HepG2 (cell line): ENCODE data around the gene KMT2A. TPM values are rescaled to one million over a fixed set of nuclear protein-coding genes. Genes with fewer than 3 reads are reported as not detected.

Source experiments
- ATAC-seq: fragments of 200-7000 bp; cut with Tn5 transposase; 3 replicates; pipeline ENCODE4 v1.9.1; 2020; ENCODE audit warnings: mild to moderate bottlenecking, moderate library complexity
- BruUV-seq: library from RNA; stranded (reverse); fragments of 400-500 nt; replicated peaks from 2 replicates; lab custom pipeline; 2021; lab: Mats Ljungman, UMichigan
- CTCF ChIA-PET: fragments of 300-600 bp; formaldehyde crosslinking; extraction: SDS; loops from one replicate; lab custom pipeline; 2021; ENCODE audit warnings: low total read pairs, inconsistent platforms, low intra/inter-chr PET ratio; lab: Yijun Ruan, JAX
- POLR2A ChIA-PET: fragments of 350-600 bp; sonication (Branson Sonifier 250); formaldehyde crosslinking; loops from one replicate; lab custom pipeline; 2020; ENCODE audit warnings: antibody characterized with exemption, inconsistent platforms; lab: Yijun Ruan, JAX
- DNase-seq: peaks from one replicate; pipeline ENCODE4 v3.0.0-alpha.2; 2015; ENCODE audit warnings: low spot score
- FAIRE-seq: peaks from 3 replicates; lab custom pipeline; 2011; peaks lifted over from hg19 to GRCh38; lab: Jason Lieb, UNC
- H2AFZ ChIP-seq: one replicate; pipeline ENCODE4 v1.6.1; 2011; ENCODE audit warnings: low read length, inconsistent platforms
- H3K27ac ChIP-seq: fragments of 300-600 bp; 3 replicates; pipeline ENCODE4 v1.8.0; 2011; ENCODE audit warnings: mixed run types, mild to moderate bottlenecking, mixed read lengths, low read length, inconsistent platforms; ENCODE audit not compliant: insufficient read depth; ENCODE audit errors: extremely low read length
- H3K27me3 ChIP-seq, 2 experiments: fragments of 200-600 bp in 1 of 2; 2 replicates in 1 of 2; 3 replicates in 1 of 2; pipeline versions ENCODE4 v1.6.0 to v1.8.0; 2011; ENCODE audit warnings: low read length in 2 of 2, mild to moderate bottlenecking in 2 of 2, moderate library complexity in 2 of 2, inconsistent platforms in 1 of 2; ENCODE audit not compliant: insufficient read depth in 2 of 2, control insufficient read depth in 1 of 2
- H3K36me3 ChIP-seq, 2 experiments: fragments of 200-600 bp in 1 of 2; replicated peaks in 1 of 2; 2 replicates in 1 of 2; 3 replicates in 1 of 2; pipeline versions ENCODE4 v1.5.1 to v1.8.0; 2011; ENCODE audit warnings: low read length in 2 of 2, inconsistent platforms in 1 of 2; ENCODE audit not compliant: insufficient read depth in 2 of 2, control insufficient read depth in 1 of 2
- H3K4me1 ChIP-seq: 2 replicates; pipeline ENCODE4 v1.5.1; 2012; ENCODE audit warnings: low read length, inconsistent platforms; ENCODE audit not compliant: insufficient read depth
- H3K4me2 ChIP-seq: 2 replicates; pipeline ENCODE4 v1.6.0; 2011; ENCODE audit warnings: low read depth, low read length, inconsistent platforms
- H3K4me3 ChIP-seq, 3 experiments: fragments of 200-600 bp in 1 of 3; sonication (generic), shearing (Covaris generic) in 1 of 3; replicated peaks in 1 of 3; 2 replicates each; pipeline ENCODE4 v1.5.1; 2011 to 2016; ENCODE audit warnings: low read length in 3 of 3, inconsistent platforms in 2 of 3, low read depth in 2 of 3, mild to moderate bottlenecking in 2 of 3, control low read depth in 1 of 3, mixed read lengths in 1 of 3; ENCODE audit not compliant: insufficient read depth in 1 of 3
- H3K79me2 ChIP-seq: one replicate; pipeline ENCODE4 v1.6.1; 2011; ENCODE audit warnings: low read length, inconsistent platforms; ENCODE audit not compliant: insufficient read depth
- H3K9ac ChIP-seq: 2 replicates; pipeline ENCODE4 v1.6.0; 2011; ENCODE audit warnings: mild to moderate bottlenecking, low read depth, low read length, inconsistent platforms; ENCODE audit not compliant: insufficient read depth
- H3K9me3 ChIP-seq: 2 replicates; pipeline ENCODE4 v1.5.1; 2012; ENCODE audit warnings: mild to moderate bottlenecking, low read length
- H4K20me1 ChIP-seq: 2 replicates; pipeline ENCODE4 v1.6.0; 2011; ENCODE audit warnings: inconsistent platforms, mild to moderate bottlenecking, low read length, moderate library complexity; ENCODE audit not compliant: insufficient read depth
- ARID4A ChIP-seq: sonication (generic); formaldehyde crosslinking; IDR thresholded peaks from 2 replicates; pipeline ENCODE4 v1.5.0; 2020; ENCODE audit warnings: mild to moderate bottlenecking, missing genetic modification reagents, borderline replicate concordance
- BRCA1 ChIP-seq: sonication (generic); formaldehyde crosslinking; IDR thresholded peaks from 2 replicates; pipeline ENCODE4 v1.4.0; 2020; ENCODE audit warnings: missing genetic modification reagents
- MIER3 ChIP-seq: IDR thresholded peaks from 2 replicates; pipeline ENCODE4 v1.6.1; 2016; ENCODE audit warnings: missing compliant biosample characterization, borderline replicate concordance
- NRL ChIP-seq: sonication (generic); formaldehyde crosslinking; IDR thresholded peaks from 2 replicates; pipeline ENCODE4 v1.5.0; 2020; ENCODE audit warnings: missing genetic modification reagents, mild to moderate bottlenecking, moderate library complexity, borderline replicate concordance
- PCBP1 ChIP-seq: fragments of 200-400 bp; formaldehyde crosslinking; IDR thresholded peaks from 2 replicates; pipeline ENCODE4 v1.6.1; 2017; ENCODE audit warnings: mild to moderate bottlenecking, low read depth, low read length, borderline replicate concordance
- ZEB1 ChIP-seq: IDR thresholded peaks from 2 replicates; pipeline ENCODE4 v1.6.1; 2012; ENCODE audit warnings: mild to moderate bottlenecking, low read depth, inconsistent platforms; ENCODE audit not compliant: insufficient replicate concordance
- ZFAT ChIP-seq: sonication (generic); formaldehyde crosslinking; conservative IDR thresholded peaks from 2 replicates; pipeline ENCODE4 v1.8.1; 2023; ENCODE audit warnings: missing genetic modification reagents, inconsistent platforms
- ZNF143 ChIP-seq: sonication (generic); formaldehyde crosslinking; IDR thresholded peaks from 2 replicates; pipeline ENCODE4 v1.4.0; 2020; ENCODE audit warnings: missing genetic modification reagents
- ZNF567 ChIP-seq: sonication (generic); formaldehyde crosslinking; IDR thresholded peaks from 2 replicates; pipeline ENCODE4 v1.8.1; 2023; ENCODE audit warnings: mild to moderate bottlenecking, missing genetic modification reagents, borderline replicate concordance
- ZSCAN20 ChIP-seq: sonication (generic); formaldehyde crosslinking; IDR thresholded peaks from 2 replicates; pipeline ENCODE4 v1.4.0; 2020; ENCODE audit warnings: missing genetic modification reagents, mild to moderate bottlenecking, borderline replicate concordance
- WGBS: methylation state at CpG from one replicate; pipeline ENCODE4 v1.1.6; 2017; ENCODE audit warnings: low lambda C conversion rate; 5-methylcytosine and 5-hydroxymethylcytosine counted together
- in situ Hi-C: cut with HindIII; loops from 2 replicates; pipeline ENCODE4 v1.10.0; 2017; ENCODE audit warnings: low pct_unique_long_range_greater_than_20kb; ENCODE audit not compliant: extremely low pct_ligation_motif_present
- intact Hi-C: fragments of 100-400 bp; cut with micrococcal nuclease; formaldehyde crosslinking; loops from one replicate; pipeline ENCODE4 v1.10.0; 2022; ENCODE audit not compliant: unreplicated experiment
- polyA plus RNA-seq, 8 experiments: library from polyadenylated mRNA; depleted of rRNA in 3 of 8; stranded (reverse) in 7 of 8; unstranded in 1 of 8; fragments of >200 nt; fragmentation: Illumina TruSeq in 4 of 8; extraction: Trizol in 4 of 8; gene quantifications; 2 replicates each; pipeline versions ENCODE4 v1.2.1 to v1.2.3, GENCODE V29; 2011 to 2016; ENCODE audit warnings: low read depth in 4 of 8, missing spikeins in 1 of 8, mixed read lengths in 1 of 8; ENCODE audit not compliant: insufficient read depth in 1 of 8
- total RNA-seq, 5 experiments: library from RNA; depleted of rRNA; stranded (reverse); fragments of >200 nt; fragmentation: Illumina TruSeq; extraction: Trizol; gene quantifications; 2 replicates each; pipeline ENCODE4 v1.2.3, GENCODE V29; 2016; ENCODE audit warnings: low read depth in 1 of 5
- TF ChIP-seq, protein P1 (sequence below): sonication (generic); formaldehyde crosslinking; IDR thresholded peaks from 2 replicates; pipeline ENCODE4 v1.5.0; 2020; ENCODE audit warnings: missing genetic modification reagents
- TF ChIP-seq, protein P2 (sequence below): sonication (generic); formaldehyde crosslinking; IDR thresholded peaks from 2 replicates; pipeline ENCODE4 v1.9.0; 2021; ENCODE audit warnings: missing genetic modification reagents, mild to moderate bottlenecking, borderline replicate concordance
- TF ChIP-seq, protein P3 (sequence below): sonication (generic); formaldehyde crosslinking; IDR thresholded peaks from 2 replicates; pipeline ENCODE4 v1.4.0; 2020; ENCODE audit warnings: missing genetic modification reagents, mild to moderate bottlenecking, borderline replicate concordance

The KMT2A gene
- total and polyA plus RNA-seq, 2 of the 13 experiments (the other 11 are each of a cell fraction or from before 2014, with no cell fraction given) = 12.4 to 20.0 TPM

GRCh38 chr11:118530180-118530682 is 93.9 kb downstream of the KMT2A start:
- POLR2A ChIA-PET = interaction anchor here (1.7 to 1.9 kb wide), 2 partner anchors 42 to 95 kb away, joined by 7 to 8 read pairs; partner anchors contain the start of genes ARCN1 and KMT2A
- 16% methylated on average over 7 of the region's 31 CpGs for WGBS
- H3K27me3 ChIP-seq = no peaks in the 10 kb centered on the region; a peak in 1 of 5 replicates
- peaks cover 66% of the 10 kb centered on the region for H3K4me1 ChIP-seq
- peak overlapping the region; percentile 79 for H3K9ac ChIP-seq
- peak overlapping the region; percentile 64 for H3K27ac ChIP-seq
- in situ Hi-C loops (loop anchor here (5.0 kb wide), 1 partner anchor 37 kb away; the partner anchor contains the start of gene IFT46), intact Hi-C loops (no loop called here)
- H3K9me3 ChIP-seq = no peaks in the 10 kb centered on the region
- no peaks in the 10 kb centered on the region for H4K20me1 ChIP-seq
- H3K4me2 ChIP-seq = peak overlapping the region; percentile 94
- peak overlapping the region; percentile 70 to 97 (median 73) for H3K4me3 ChIP-seq
- FAIRE-seq (no peak), DNase-seq (no peak), ATAC-seq (no peak; the same call in 2 of the 3 replicates)
- H3K36me3 ChIP-seq = no peaks in the 10 kb centered on the region
- CTCF ChIA-PET = no interaction called here
- no TSS peak for BruUV-seq
- H2AFZ ChIP-seq = peak overlapping the region; percentile 76
- H3K79me2 ChIP-seq = no peaks in the 10 kb centered on the region
- TF ChIP-seq ZNF567 (CRISPR knock-in tag) (no peak), ZNF143 (CRISPR knock-in tag) (no peak), ARID4A (CRISPR knock-in tag) (no peak), BRCA1 (no peak), NRL (CRISPR knock-in tag) (peak; percentile 12; the same call in 1 of the 2 replicates), ZEB1 (no peak), ZSCAN20 (CRISPR knock-in tag) (0 out of 2 replicates have a peak, but pooled peaks have one; percentile 5), MIER3 (no peak), ZFAT (CRISPR knock-in tag) (no peak), PCBP1 (no peak)
- TF ChIP-seq, protein P1, sequence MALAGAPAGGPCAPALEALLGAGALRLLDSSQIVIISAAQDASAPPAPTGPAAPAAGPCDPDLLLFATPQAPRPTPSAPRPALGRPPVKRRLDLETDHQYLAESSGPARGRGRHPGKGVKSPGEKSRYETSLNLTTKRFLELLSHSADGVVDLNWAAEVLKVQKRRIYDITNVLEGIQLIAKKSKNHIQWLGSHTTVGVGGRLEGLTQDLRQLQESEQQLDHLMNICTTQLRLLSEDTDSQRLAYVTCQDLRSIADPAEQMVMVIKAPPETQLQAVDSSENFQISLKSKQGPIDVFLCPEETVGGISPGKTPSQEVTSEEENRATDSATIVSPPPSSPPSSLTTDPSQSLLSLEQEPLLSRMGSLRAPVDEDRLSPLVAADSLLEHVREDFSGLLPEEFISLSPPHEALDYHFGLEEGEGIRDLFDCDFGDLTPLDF (CRISPR knock-in tag) = no peak
- TF ChIP-seq, protein P2, sequence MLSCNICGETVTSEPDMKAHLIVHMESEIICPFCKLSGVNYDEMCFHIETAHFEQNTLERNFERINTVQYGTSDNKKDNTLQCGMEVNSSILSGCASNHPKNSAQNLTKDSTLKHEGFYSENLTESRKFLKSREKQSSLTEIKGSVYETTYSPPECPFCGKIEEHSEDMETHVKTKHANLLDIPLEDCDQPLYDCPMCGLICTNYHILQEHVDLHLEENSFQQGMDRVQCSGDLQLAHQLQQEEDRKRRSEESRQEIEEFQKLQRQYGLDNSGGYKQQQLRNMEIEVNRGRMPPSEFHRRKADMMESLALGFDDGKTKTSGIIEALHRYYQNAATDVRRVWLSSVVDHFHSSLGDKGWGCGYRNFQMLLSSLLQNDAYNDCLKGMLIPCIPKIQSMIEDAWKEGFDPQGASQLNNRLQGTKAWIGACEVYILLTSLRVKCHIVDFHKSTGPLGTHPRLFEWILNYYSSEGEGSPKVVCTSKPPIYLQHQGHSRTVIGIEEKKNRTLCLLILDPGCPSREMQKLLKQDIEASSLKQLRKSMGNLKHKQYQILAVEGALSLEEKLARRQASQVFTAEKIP (CRISPR knock-in tag) = no peak
- TF ChIP-seq, protein P3, sequence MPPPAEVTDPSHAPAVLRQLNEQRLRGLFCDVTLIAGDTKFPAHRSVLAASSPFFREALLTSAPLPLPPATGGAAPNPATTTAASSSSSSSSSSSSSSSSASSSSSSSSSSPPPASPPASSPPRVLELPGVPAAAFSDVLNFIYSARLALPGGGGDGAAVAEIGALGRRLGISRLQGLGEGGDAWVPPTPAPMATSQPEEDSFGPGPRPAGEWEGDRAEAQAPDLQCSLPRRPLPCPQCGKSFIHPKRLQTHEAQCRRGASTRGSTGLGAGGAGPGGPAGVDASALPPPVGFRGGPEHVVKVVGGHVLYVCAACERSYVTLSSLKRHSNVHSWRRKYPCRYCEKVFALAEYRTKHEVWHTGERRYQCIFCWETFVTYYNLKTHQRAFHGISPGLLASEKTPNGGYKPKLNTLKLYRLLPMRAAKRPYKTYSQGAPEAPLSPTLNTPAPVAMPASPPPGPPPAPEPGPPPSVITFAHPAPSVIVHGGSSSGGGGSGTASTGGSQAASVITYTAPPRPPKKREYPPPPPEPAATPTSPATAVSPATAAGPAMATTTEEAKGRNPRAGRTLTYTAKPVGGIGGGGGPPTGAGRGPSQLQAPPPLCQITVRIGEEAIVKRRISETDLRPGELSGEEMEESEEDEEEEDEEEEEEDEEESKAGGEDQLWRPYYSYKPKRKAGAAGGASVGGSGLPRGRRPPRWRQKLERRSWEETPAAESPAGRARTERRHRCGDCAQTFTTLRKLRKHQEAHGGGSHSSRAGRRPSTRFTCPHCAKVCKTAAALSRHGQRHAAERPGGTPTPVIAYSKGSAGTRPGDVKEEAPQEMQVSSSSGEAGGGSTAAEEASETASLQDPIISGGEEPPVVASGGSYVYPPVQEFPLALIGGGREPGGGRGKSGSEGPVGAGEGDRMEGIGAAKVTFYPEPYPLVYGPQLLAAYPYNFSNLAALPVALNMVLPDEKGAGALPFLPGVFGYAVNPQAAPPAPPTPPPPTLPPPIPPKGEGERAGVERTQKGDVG = no peak
